Activated naive CD4-positive, alpha-beta T cell treated with Interleukin-2 at 50 U/mL for 16 hours (primary cell): ENCODE results near the gene LYST.
"Not testable (repeated sequence)": the region's sequence is repeated elsewhere in the genome, so short reads cannot be mapped to it uniquely, and the experiment has no call there.

Source experiments
- DNase-seq: peaks from one replicate; pipeline ENCODE4 v3.0.0-alpha.2; 2020

Gene LYST

GRCh38 chr1:235809688-235810397 lies 56.9 kb downstream of the LYST start:
- no peak for DNase-seq

DNA sequence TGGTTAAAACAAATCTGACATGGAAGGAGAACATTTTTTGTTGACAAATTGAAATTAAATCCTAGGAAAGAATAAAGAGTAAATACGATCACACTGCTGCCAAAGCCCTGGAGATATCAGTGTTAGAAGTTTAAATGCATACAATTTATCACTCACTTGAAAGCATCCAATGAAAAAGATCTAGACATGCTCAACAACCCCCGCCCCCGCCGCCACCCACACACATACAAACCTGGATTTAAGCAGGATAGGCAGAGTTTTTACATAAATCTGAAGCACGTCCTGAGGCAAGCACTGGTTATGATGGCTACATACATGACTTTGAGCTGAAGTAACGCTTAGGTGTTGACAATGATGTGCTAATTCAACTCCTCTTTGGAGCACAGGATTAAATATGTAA lies 58.5 kb downstream of the LYST start:
- DNase-seq: no peak

DNA sequence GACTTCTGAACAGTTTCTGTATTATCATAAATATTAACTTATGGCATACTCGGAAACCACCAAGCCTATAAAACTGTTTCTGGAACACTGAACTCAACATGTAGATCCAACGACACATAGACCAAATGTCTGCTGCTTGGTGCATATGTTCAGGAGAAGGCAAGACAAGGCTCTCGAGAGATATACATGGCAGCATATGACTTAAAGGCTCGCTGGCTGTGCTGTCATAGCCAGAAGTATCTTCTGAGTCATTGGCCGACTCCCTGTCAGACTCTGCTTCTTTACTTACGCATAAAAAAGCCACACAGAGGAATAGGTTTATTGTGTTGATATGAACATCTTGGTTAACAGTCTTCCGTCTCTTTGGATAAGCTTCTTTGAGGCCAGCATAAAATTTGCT lies 60.6 kb downstream of the LYST start:
- no peak for DNase-seq

- DNase-seq: no peak
Measured at GRCh38 chr1:235802573-235803346, 63.9 kb downstream of the LYST start.

DNA sequence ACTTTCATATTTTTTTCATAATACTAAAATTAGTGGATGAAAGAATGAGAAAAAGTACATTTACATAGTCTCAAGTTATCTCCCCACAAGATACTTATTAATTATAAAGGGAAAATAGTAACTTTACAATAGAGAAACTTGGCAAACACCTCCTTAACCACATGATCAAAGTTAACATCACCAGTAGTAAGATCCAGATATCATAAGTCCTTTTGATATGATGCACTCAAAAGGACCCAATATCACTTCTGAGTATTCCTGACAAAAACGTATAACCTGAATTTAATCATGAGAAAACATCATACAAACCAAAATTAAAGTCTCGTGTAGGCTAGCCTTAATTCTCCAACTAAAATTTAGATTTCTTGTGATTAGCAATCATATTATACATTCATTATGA lies 67.4 kb downstream of the LYST start:
- no peak for DNase-seq

GRCh38 chr1:235791532-235792060 lies 75.1 kb downstream of the LYST start:
- no peak for DNase-seq

- no peak for DNase-seq
Measured at GRCh38 chr1:235790123-235790522, 76.6 kb downstream of the LYST start.

- DNase-seq: not testable (repeated sequence)
Measured at GRCh38 chr1:235786227-235786898, 80.3 kb downstream of the LYST start.

DNA sequence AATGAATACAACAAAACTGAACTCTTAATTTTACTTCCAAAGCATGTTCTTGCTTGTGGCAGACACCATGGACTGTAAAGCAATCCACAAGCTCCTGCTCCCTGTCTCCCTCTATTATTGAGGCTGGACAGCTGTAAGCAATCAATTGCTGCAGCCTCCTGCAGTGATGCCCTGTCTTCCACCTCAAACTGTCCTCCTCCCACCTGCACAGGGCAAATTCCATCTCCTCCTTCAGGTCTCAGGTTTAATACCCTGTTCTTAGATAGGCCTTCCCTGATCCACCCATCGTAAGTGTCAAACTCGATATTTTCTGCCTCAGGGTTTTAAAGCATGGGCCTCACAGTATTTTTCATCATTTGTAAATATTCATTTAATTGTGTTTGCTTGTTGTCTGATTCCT lies 81.8 kb downstream of the LYST start:
- DNase-seq: no peak

DNA sequence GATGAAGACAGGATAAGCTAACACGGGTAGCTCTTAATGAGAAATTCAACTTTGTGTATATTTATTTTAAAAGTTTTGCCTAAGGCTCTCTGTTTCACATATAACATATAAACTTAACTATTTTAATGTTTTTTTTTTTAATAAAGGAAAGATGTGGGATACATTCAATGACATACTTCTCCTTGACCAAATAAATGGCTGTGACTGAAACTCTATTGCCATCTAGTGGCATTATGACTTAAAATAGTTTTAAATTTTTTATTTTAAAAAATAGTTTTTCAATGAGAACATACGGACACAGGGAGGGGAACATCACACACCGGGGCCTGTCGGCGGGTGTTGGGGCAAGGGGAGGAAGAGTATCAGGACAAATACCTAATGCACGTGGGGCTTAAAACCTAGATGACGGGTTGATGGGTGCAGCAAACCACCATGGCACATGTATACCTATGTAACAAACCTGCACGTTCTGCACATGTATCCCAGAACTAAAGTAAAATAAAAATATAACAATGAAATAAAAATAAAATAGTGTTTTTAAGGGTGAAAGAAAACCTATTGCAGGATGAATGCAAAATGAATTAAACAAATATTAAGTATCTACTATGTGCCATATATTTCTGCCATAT lies 83.4 kb downstream of the LYST start:
- no peak for DNase-seq

- no peak for DNase-seq
Measured at GRCh38 chr1:235782601-235783000, 84.1 kb downstream of the LYST start.

DNA sequence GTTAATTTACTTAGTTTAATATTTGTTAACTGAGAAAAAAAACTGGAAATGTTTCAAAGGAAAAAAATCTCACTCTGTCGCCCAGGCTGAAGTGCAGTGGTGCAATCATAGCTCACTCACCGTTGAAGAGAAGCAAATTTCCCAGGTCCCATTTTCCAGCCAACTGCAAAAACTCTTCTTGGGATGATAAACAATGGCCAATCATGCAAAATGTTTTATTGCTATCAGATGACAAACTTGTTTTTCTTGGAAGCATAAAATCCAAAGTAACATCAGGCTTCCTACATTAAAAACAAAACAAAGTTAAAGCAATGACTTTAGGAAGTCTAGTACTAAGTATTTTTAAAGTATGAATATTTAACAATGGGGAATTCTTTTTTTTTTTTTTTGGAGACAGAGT lies 84.9 kb downstream of the LYST start:
- DNase-seq: no peak

GRCh38 chr1:235779770-235780169 lies 86.9 kb downstream of the LYST start:
- no peak for DNase-seq

GRCh38 chr1:235776396-235776795 lies 90.3 kb downstream of the LYST start:
- no peak for DNase-seq

GRCh38 chr1:235775246-235775860 lies 91.4 kb downstream of the LYST start:
- DNase-seq: no peak

DNA sequence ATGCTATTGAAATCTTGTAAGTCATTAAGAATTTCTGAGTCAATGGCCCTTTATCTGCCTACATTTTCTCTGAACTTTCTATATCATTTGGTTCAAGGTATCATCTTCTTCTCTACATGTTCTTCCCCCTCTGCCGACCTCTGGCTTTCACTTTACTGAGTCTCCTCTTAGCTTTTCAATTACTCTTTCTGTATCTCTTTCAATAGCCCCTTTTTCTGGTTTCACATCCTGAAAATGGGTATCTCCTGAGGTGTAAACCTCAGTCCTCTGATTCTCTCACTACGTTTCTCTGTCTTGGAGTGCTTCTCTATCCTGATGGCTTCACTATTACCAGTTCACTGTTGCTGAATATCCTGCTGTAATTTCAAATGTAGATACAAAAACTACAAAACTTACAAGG lies 98.9 kb downstream of the LYST start:
- DNase-seq: no peak

DNA sequence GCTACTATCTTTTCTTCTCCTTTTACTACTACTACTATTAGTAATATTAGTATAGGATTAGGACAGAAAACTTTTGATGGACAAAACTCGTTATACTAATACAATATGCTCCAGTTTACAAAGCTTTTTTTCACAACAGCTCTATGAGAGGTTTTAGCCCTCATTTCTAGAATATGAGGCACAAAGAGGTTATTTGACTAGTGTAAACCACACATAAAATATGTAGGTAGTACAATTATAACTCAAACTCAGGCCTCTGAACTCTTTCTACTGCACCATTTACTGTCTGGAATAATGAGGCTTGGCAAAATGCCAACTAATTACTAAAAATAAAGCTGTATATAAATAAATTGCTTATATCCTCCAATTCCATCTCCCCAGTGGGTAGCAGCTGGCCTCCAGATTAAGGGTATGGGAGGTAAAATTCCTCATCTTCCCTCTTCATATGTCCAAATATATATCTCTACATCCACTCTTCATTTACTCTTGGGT lies 99.9 kb downstream of the LYST start:
- DNase-seq: no peak

DNA sequence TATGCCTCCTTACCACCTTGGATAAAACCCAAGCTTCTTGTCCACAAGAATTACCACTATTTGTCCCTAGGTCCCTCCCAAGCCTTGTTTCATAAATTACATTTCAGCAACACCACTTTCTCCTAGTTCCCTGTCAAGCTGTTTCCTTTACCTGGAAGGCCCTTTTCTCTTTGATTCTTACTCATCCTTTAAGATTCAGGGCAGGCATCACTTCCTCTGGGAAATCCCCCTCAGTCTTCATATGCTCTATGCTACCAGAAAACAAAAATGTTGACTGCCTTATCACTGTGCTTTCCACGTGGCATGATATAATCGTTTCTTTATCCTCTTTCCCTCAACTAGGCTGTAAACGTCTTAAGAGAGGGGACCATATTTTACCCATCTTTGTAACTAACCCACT lies 102.7 kb downstream of the LYST start:
- DNase-seq: no peak

GRCh38 chr1:235759336-235759735 lies 107.4 kb downstream of the LYST start:
- no peak for DNase-seq

GRCh38 chr1:235758931-235759330 lies 107.8 kb downstream of the LYST start:
- DNase-seq: no peak

DNA sequence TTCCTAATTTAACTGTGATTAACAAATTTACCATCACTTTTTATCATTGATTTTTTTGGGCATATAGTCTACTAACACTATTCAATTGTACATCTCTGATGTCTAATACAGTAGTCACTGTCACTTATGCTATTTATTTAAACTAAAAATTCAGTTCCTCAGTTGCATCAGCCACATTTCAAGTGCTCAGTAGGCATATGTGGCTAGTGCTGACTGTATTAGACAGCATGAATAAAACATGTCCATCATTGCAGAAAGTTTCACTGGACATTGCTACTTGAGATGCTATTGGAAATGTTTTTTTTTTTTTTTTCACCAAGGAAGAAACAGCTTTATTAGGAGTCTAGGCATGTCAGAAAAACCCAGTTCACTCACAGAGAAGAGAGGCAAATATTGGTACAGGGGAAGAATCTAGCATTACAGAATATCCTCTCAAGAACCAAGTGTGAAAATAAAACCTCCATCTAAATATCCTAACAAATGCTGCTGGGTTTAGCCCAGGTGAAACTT lies 109.1 kb downstream of the LYST start:
- DNase-seq: no peak

GRCh38 chr1:235754186-235754585 lies 112.5 kb downstream of the LYST start:
- not testable (repeated sequence) for DNase-seq
